Endothelial cell of umbilical vein (primary cell): ENCODE results near the gene CTTNBP2NL.

Experiments used
- EZH2 ChIP-seq: IDR thresholded peaks from 2 replicates; pipeline ENCODE4 v1.6.1; 2012; ENCODE audit warnings: borderline replicate concordance, low read depth, mild to moderate bottlenecking, moderate library complexity, low read length, inconsistent platforms; ENCODE audit not compliant: severe bottlenecking
- FOS ChIP-seq: IDR thresholded peaks from 2 replicates; pipeline ENCODE4 v1.6.1; 2011; ENCODE audit warnings: mild to moderate bottlenecking, low read length, moderate library complexity, borderline replicate concordance; ENCODE audit not compliant: insufficient read depth
- GATA2 ChIP-seq: IDR thresholded peaks from 2 replicates; pipeline ENCODE4 v1.7.0; 2011; ENCODE audit warnings: low read depth, mild to moderate bottlenecking, moderate library complexity, mixed read lengths, low read length; ENCODE audit not compliant: insufficient read length, insufficient read depth
- JUN ChIP-seq: IDR thresholded peaks from 2 replicates; pipeline ENCODE4 v1.6.1; 2011; ENCODE audit warnings: borderline replicate concordance, low read depth; ENCODE audit not compliant: insufficient read length, insufficient read depth
- MYC ChIP-seq: IDR thresholded peaks from one replicate; pipeline ENCODE4 v1.6.1; 2011; ENCODE audit warnings: mild to moderate bottlenecking, low read depth, low read length
- POLR2A ChIP-seq: IDR thresholded peaks from 2 replicates; pipeline ENCODE4 v1.6.1; 2012; ENCODE audit warnings: low read depth, mild to moderate bottlenecking, control low read depth, low read length
- POLR2AphosphoS5 ChIP-seq: IDR thresholded peaks from 2 replicates; pipeline ENCODE4 v1.6.1; 2012; ENCODE audit warnings: low read depth, mild to moderate bottlenecking, control low read depth, low read length, moderate library complexity; ENCODE audit not compliant: insufficient read depth
- TF ChIP-seq, protein P1 (sequence below), 2 donors: IDR thresholded peaks; 1 replicate in 1 of 2; 2 replicates in 1 of 2; pipeline ENCODE4 v1.5.1; 2011; ENCODE audit warnings: low read length in 2 of 2, mild to moderate bottlenecking in 2 of 2, moderate library complexity in 2 of 2, control low read depth in 1 of 2, inconsistent platforms in 1 of 2, low read depth in 1 of 2; ENCODE audit not compliant: insufficient read depth in 1 of 2; ENCODE audit errors: extremely low read depth in 1 of 2
- TF ChIP-seq, protein P2 (sequence below): IDR thresholded peaks from 2 replicates; pipeline ENCODE4 v1.6.1; 2011; ENCODE audit not compliant: insufficient read depth, insufficient read length

DNA sequence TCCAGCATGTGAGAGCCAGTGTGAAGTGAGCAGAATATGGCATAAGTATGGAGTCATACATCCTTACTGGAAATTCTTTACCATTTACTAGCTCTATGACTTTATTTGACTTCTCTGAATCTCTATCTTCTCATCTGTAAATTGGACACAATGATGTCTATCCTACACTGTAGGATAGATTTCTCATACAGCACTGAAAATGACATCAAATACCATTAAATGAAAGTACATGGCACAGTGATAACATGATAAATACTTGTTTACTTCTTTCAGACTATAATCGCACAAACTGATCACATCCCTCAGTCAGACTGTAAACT, 1.3 kb upstream of the CTTNBP2NL start:
- TF ChIP-seq POLR2A (no peak), POLR2AphosphoS5 (no peak), EZH2 (no peak), MYC (no peak), FOS (no peak), JUN (no peak), GATA2 (no peak)
- TF ChIP-seq, protein P1, sequence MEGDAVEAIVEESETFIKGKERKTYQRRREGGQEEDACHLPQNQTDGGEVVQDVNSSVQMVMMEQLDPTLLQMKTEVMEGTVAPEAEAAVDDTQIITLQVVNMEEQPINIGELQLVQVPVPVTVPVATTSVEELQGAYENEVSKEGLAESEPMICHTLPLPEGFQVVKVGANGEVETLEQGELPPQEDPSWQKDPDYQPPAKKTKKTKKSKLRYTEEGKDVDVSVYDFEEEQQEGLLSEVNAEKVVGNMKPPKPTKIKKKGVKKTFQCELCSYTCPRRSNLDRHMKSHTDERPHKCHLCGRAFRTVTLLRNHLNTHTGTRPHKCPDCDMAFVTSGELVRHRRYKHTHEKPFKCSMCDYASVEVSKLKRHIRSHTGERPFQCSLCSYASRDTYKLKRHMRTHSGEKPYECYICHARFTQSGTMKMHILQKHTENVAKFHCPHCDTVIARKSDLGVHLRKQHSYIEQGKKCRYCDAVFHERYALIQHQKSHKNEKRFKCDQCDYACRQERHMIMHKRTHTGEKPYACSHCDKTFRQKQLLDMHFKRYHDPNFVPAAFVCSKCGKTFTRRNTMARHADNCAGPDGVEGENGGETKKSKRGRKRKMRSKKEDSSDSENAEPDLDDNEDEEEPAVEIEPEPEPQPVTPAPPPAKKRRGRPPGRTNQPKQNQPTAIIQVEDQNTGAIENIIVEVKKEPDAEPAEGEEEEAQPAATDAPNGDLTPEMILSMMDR (IDR thresholded peaks at IDR 0.05; ENCODE audit: extremely low read depth in 1 of 2, insufficient read depth in 1 of 2, low read depth in 1 of 2, low read length in 2 of 2), result no peak
- TF ChIP-seq, protein P2, sequence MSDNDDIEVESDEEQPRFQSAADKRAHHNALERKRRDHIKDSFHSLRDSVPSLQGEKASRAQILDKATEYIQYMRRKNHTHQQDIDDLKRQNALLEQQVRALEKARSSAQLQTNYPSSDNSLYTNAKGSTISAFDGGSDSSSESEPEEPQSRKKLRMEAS, result no peak
